Suppressor macrophage treated with lipopolysaccharide for 1 hour (primary cell): Measurements from ENCODE around the gene IGFALS.
"Not testable (repeated sequence)": the region's sequence is repeated elsewhere in the genome, so short reads cannot be mapped to it uniquely, and the experiment has no call there.

ENCODE experiments used
- DNase-seq, 3 donors: peaks; one replicate each; pipeline ENCODE4 v3.0.0-alpha.2; 2020 to 2022

IGFALS gene

DNA sequence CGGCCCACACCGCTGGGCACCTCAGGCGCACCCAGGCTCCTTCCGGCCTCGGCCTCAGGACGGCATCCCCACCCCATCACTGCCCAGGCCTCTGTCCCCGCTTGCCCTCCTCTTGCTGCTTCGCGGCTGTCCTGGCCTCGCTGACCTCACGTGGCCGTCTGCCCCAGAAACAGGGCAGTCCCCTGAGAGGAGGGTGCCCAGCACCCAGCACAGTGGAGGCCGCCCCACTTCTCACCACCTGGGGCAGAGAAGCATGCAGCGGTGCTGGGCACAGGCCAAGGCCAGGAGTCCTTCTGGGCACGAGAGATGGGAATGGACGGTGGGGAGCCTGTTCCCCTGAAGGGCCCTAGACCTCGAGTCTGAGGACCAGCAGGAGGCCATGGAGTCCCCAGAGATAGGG lies 24.2 kb upstream of the IGFALS start:
- DNase-seq = no peak

DNA sequence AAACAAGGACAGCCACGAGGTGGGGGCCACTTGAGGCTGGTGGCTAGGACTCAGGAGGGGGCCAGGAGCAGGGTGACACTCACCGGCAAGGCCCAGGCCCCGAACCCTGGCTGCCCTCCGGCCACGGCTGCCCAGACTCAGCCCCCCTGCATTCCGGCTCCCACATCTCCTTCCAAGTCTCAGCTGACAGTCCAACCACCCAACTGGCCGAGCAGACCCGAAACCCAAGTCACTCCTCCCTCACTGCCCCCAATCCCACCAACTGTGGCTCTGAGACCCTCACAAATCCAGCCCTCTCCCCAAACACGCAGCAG lies 23.7 kb upstream of the IGFALS start:
- no peak for DNase-seq

DNA sequence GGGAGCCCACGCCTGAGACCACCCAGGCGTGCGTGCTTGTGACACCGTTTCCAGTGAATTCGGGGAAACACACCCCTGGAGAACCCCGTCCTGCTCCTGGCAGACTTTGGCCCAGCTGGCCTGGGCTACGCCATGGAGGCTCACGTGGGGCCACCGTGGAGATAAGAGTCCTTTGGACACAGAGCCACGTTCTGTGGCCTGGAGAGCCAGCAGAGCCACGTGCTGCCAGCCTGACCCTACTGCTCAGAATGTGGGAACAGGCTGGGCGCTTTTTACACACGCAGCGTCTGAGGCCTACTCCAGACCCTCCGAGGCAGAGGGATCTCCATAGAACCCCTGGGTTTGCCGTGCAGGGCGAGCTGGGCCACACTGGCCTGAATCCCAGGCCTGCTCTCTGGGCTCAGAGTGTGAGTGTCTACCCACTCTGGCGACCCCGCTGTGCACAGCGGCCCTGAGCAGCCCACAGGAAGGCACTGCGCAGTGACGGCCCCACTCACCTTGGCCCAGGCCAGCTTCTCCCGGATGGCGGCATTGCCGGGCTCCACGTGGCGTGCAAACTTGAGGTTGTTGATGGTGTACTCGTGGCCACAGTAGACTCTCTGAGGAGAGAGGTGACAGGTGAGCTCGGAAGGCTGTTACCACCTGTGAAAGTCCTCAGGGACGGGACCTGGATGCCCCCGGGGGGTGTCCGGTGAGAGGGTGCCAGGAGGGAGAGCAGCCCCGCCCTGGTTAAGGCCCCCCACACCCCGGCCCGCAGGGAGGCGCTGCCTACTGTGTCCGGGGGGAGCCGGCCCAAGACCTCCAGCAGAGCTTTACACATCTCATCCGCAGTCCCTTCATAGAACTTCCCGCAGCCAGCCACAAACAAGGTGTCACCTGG lies 23.1 kb upstream of the IGFALS start:
- DNase-seq = no peak

- no peak for DNase-seq
These were observed 22.0 kb upstream of the IGFALS start for GRCh38 chr16:1815461-1815860.

DNA sequence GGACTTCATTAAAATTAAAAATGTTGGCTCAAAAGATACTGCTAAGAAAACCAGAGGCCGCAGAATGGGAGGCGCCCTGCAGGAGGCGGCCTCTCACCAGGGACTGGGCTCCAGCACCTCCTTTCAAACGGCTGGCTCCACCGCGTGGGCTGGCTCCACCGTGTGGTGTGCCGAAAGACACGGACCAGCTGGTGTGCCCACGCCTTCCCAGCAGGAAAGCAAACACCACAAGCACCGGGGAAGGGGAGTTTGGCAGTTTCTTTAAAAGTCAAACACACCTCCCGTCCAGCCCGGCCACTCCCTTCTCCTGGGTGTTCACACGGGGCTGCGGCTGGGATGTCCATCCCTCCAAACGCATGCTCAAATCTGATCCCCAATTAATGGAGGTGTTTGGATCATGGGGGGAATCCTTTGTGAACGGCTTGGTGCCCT lies 19.2 kb upstream of the IGFALS start:
- peak; percentile 69 to 84 (median 75) for DNase-seq

GRCh38 chr16:1810536-1810935 lies 17.0 kb upstream of the IGFALS start:
- DNase-seq = no peak

GRCh38 chr16:1810106-1810505 lies 16.6 kb upstream of the IGFALS start:
- DNase-seq = no peak

GRCh38 chr16:1809281-1809801 lies 15.8 kb upstream of the IGFALS start:
- DNase-seq = no peak

GRCh38 chr16:1808691-1809090 lies 15.2 kb upstream of the IGFALS start:
- DNase-seq = no peak

DNA sequence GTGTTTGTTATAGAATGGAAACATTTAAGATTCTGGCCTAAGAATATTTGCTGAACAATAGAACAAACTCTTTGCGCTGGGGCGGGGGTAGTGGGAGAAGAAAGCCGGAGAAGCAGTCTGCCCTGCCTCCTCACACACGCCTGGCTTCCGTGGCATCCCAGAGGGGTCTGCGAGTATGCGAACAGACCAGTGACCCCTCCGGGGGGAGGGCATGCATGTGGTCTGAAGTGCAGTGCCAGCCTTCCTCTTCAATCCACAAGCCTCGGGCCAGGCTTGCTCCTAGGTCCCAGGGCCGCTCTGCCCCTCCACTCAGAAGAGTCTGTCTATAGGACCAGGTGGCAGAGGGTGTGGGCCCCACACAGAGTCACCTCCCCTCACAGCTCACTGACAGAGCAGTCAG lies 14.1 kb upstream of the IGFALS start:
- no peak for DNase-seq

DNA sequence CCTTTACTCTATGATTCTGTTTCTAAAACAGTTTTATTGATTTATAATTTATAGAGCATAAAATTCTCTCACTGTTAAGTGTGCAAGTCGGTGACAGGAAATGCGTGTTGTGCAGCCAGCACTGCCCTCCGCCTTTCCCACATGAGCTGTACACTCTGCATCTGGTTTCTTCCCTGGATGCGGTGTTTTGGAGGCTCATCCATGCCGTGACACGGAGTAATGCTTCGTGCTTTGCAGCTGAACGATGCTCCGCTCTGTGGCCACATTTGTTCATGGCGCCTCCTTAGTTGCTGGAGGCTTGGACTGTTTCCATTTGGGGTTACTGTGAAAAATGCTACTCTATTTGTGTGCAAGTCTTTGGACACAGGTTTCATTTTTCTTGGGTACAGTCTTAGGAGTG lies 7.2 kb upstream of the IGFALS start:
- DNase-seq = no peak

DNA sequence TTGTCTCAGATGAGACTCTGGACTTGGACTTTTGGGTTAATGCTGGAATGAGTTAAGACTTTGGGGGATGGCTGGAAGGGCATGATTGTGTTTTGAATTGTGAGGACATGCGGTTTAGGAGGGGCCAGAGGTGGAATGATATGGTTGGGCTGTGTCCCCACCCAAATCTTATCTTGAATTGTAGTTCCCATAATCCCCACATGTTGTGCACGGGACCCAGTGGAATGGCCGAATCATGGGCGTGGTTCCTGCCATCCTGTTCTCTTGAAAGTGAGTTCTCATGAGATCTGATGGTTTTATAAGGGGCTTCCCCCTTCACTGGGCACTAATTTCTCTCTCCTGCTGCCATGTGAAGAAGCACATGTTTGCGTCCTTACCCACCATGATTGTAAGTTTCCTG lies 5.8 kb upstream of the IGFALS start:
- DNase-seq = not testable (repeated sequence)

DNA sequence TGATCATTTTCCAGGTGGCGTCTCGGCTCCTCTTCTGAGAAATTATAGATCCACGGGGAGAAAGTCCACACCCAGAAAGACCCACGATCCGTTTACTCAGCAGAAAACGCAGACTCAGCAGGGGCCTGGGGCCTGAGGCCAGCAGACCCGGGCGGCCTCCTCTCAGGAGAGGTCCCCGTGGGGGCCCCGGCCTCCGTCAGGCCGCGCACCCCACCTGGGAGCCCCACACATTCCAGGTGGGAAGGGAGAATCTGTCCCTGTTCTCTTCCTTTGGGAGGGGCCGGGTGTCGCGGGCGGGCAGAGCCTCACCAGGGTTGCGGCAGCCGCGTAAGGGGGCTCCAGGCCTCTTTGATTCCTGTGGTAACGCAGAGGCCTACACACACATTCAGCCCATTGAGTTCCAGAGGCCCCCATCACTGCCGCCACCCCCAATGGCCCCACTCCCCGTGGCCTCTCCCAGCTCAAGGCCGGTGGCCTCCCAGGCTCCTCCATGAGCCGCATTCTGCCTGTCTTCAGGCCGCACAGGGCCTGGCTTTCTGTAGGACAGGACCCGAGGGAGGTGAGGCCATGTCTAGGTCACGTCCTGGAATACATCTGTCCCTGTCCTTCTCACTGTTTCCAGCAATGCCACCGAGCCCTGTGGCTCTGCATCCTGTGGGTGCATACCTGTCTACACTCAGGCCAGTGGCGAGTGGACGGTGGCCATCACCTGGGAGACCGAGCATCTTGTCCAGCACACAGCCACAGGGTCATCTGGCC lies 1.6 kb upstream of the IGFALS start:
- no peak for DNase-seq

GRCh38 chr16:1794221-1794871 lies 841 bp upstream of the IGFALS start:
- DNase-seq = no peak

DNA sequence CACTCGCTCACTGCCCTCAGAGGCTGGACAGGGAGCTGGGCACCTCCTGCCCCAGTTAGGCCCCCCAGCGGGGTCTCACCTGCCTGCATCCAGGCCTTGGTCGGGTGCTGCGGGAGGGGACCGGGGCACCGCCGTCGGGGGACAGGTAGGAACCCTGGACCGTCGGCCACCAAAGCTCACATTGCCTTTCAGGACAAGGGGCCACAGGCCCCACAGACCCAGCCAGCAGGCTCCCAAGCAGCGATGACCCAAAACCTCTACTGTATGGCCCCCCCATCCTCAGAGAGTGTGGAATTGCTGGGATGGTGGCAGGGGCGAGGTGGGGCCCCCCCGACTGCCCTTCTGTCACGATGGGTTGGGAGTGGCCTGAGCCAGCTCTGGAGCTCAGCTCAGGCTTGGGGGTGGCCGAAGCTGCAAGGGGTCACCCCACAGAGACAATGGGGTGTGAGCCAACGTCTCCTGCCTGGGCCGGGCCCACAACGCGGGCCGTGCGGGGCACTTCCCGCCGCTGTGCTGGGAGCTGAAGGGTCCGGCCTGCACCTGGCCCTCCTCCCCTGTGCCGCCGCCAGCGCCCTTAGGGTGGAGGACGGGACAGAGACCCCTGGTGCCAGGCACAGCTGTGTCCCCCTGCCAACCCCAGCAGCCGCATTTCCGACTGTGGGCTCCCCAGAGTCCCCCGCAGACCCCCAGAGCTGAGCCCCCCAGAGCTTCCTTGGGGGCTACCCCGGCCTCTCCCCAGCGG lies 498 bp downstream of the IGFALS start:
- DNase-seq = no peak

GRCh38 chr16:1791943-1792812 lies 1.3 kb downstream of the IGFALS start:
- no peak for DNase-seq

GRCh38 chr16:1791256-1791942 lies 2.1 kb downstream of the IGFALS start:
- no peak for DNase-seq

DNA sequence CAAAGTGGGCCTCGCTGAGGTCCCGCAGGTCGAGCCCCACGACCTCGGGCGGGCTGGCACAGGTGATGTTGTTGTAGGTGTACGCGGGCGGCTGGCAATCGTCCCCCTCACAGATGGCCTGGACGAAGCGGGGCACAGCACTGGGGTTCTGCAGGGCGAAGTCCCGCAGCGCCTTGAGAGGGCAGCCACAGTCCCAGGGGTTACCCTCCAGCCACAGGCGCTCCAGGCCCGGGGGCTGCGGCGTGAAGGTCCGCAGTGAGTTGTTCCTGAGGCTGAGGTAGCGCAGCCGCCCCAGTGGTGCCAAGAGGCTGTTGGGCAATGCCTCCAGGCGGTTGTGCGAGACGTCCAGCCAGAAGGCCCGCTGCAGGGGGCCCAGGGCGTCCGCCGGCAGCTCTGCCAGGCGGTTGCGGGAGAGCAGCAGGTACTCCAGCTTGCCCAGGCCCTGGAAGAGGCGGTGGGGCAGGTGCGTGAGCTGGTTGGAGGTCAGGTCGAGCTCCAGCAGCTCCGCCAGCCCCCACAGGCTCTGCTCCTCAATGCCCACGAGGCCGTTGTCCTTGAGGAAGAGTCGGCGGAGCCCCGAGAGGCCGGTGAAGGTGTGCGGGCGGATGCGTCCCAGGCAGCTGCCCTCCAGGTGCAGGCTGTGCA lies 2.8 kb downstream of the IGFALS start:
- DNase-seq = no peak

- no peak for DNase-seq
These were observed 3.3 kb downstream of the IGFALS start for GRCh38 chr16:1790261-1790610.

- DNase-seq = no peak
These were observed 3.9 kb downstream of the IGFALS start for GRCh38 chr16:1789643-1790045.

- DNase-seq = no peak
These were observed 4.8 kb downstream of the IGFALS start for GRCh38 chr16:1788708-1789100.
